HepG2 (cell line): ENCODE results near the gene PNKD. TPM values are rescaled to one million over a fixed set of nuclear protein-coding genes. Genes with fewer than 3 reads are reported as not detected.

Experiments used
- ATAC-seq: fragments of 200-7000 bp; cut with Tn5 transposase; 3 replicates; pipeline ENCODE4 v1.9.1; 2020; ENCODE audit warnings: mild to moderate bottlenecking, moderate library complexity
- BruUV-seq: library from RNA; stranded (reverse); fragments of 400-500 nt; replicated peaks from 2 replicates; lab custom pipeline; 2021; lab: Mats Ljungman, UMichigan
- CTCF ChIA-PET: fragments of 300-600 bp; formaldehyde crosslinking; extraction: SDS; loops from one replicate; lab custom pipeline; 2021; ENCODE audit warnings: low total read pairs, inconsistent platforms, low intra/inter-chr PET ratio; lab: Yijun Ruan, JAX
- POLR2A ChIA-PET: fragments of 350-600 bp; sonication (Branson Sonifier 250); formaldehyde crosslinking; loops from one replicate; lab custom pipeline; 2020; ENCODE audit warnings: antibody characterized with exemption, inconsistent platforms; lab: Yijun Ruan, JAX
- DNase-seq: peaks from one replicate; pipeline ENCODE4 v3.0.0-alpha.2; 2015; ENCODE audit warnings: low spot score
- FAIRE-seq: peaks from 3 replicates; lab custom pipeline; 2011; peaks lifted over from hg19 to GRCh38; lab: Jason Lieb, UNC
- H2AFZ ChIP-seq: one replicate; pipeline ENCODE4 v1.6.1; 2011; ENCODE audit warnings: low read length, inconsistent platforms
- H3K27ac ChIP-seq: fragments of 300-600 bp; 3 replicates; pipeline ENCODE4 v1.8.0; 2011; ENCODE audit warnings: mixed run types, mild to moderate bottlenecking, mixed read lengths, low read length, inconsistent platforms; ENCODE audit not compliant: insufficient read depth; ENCODE audit errors: extremely low read length
- H3K27me3 ChIP-seq, 2 experiments: fragments of 200-600 bp in 1 of 2; 2 replicates in 1 of 2; 3 replicates in 1 of 2; pipeline versions ENCODE4 v1.6.0 to v1.8.0; 2011; ENCODE audit warnings: low read length in 2 of 2, mild to moderate bottlenecking in 2 of 2, moderate library complexity in 2 of 2, inconsistent platforms in 1 of 2; ENCODE audit not compliant: insufficient read depth in 2 of 2, control insufficient read depth in 1 of 2
- H3K36me3 ChIP-seq, 2 experiments: fragments of 200-600 bp in 1 of 2; replicated peaks in 1 of 2; 2 replicates in 1 of 2; 3 replicates in 1 of 2; pipeline versions ENCODE4 v1.5.1 to v1.8.0; 2011; ENCODE audit warnings: low read length in 2 of 2, inconsistent platforms in 1 of 2; ENCODE audit not compliant: insufficient read depth in 2 of 2, control insufficient read depth in 1 of 2
- H3K4me1 ChIP-seq: 2 replicates; pipeline ENCODE4 v1.5.1; 2012; ENCODE audit warnings: low read length, inconsistent platforms; ENCODE audit not compliant: insufficient read depth
- H3K4me2 ChIP-seq: 2 replicates; pipeline ENCODE4 v1.6.0; 2011; ENCODE audit warnings: low read depth, low read length, inconsistent platforms
- H3K4me3 ChIP-seq, 3 experiments: fragments of 200-600 bp in 1 of 3; sonication (generic), shearing (Covaris generic) in 1 of 3; replicated peaks in 1 of 3; 2 replicates each; pipeline ENCODE4 v1.5.1; 2011 to 2016; ENCODE audit warnings: low read length in 3 of 3, inconsistent platforms in 2 of 3, low read depth in 2 of 3, mild to moderate bottlenecking in 2 of 3, control low read depth in 1 of 3, mixed read lengths in 1 of 3; ENCODE audit not compliant: insufficient read depth in 1 of 3
- H3K79me2 ChIP-seq: one replicate; pipeline ENCODE4 v1.6.1; 2011; ENCODE audit warnings: low read length, inconsistent platforms; ENCODE audit not compliant: insufficient read depth
- H3K9ac ChIP-seq: 2 replicates; pipeline ENCODE4 v1.6.0; 2011; ENCODE audit warnings: mild to moderate bottlenecking, low read depth, low read length, inconsistent platforms; ENCODE audit not compliant: insufficient read depth
- H3K9me3 ChIP-seq: 2 replicates; pipeline ENCODE4 v1.5.1; 2012; ENCODE audit warnings: mild to moderate bottlenecking, low read length
- H4K20me1 ChIP-seq: 2 replicates; pipeline ENCODE4 v1.6.0; 2011; ENCODE audit warnings: inconsistent platforms, mild to moderate bottlenecking, low read length, moderate library complexity; ENCODE audit not compliant: insufficient read depth
- DNMT3B ChIP-seq: conservative IDR thresholded peaks from 2 replicates; pipeline ENCODE4 v1.6.1; 2016; ENCODE audit warnings: missing biosample characterization, control low read depth
- FOXA1 ChIP-seq, 2 experiments: fragments of 450-650 bp in 1 of 2; sonication (generic) in 1 of 2; formaldehyde crosslinking in 1 of 2; IDR thresholded peaks; 2 replicates each; pipeline versions ENCODE4 v1.4.0 to v1.6.1; 2016 to 2020; ENCODE audit warnings: missing genetic modification reagents in 1 of 2
- ISL2 ChIP-seq: sonication (generic); formaldehyde crosslinking; IDR thresholded peaks from 2 replicates; pipeline ENCODE4 v1.5.0; 2020; ENCODE audit warnings: missing genetic modification reagents
- KDM3A ChIP-seq: IDR thresholded peaks from 2 replicates; pipeline ENCODE4 v1.6.1; 2018; ENCODE audit warnings: low read depth, missing compliant biosample characterization
- MED13 ChIP-seq: sonication (generic); formaldehyde crosslinking; IDR thresholded peaks from 2 replicates; pipeline ENCODE4 v1.5.0; 2020; ENCODE audit warnings: missing genetic modification reagents
- NR2F6 ChIP-seq, 2 experiments: IDR thresholded peaks; 2 replicates each; pipeline ENCODE4 v1.6.1; 2016; ENCODE audit warnings: antibody characterized with exemption in 1 of 2, mild to moderate bottlenecking in 1 of 2
- RORA ChIP-seq: sonication (generic); formaldehyde crosslinking; IDR thresholded peaks from 2 replicates; pipeline ENCODE4 v1.5.0; 2020; ENCODE audit warnings: mild to moderate bottlenecking, missing genetic modification reagents, moderate library complexity
- STAG1 ChIP-seq: sonication (generic); formaldehyde crosslinking; IDR thresholded peaks from 2 replicates; pipeline ENCODE4 v1.4.0; 2020; ENCODE audit warnings: missing genetic modification reagents
- TAF1 ChIP-seq: sonication (generic); formaldehyde crosslinking; IDR thresholded peaks from 2 replicates; pipeline ENCODE4 v1.4.0; 2020; ENCODE audit warnings: missing genetic modification reagents
- TEAD3 ChIP-seq: optimal IDR thresholded peaks from 2 replicates; pipeline ENCODE3; 2016; ENCODE audit warnings: borderline replicate concordance
- YEATS2 ChIP-seq: sonication (generic); formaldehyde crosslinking; IDR thresholded peaks from 2 replicates; pipeline ENCODE4 v1.4.0; 2020; ENCODE audit warnings: missing genetic modification reagents, borderline replicate concordance
- ZNF251 ChIP-seq: sonication (generic); formaldehyde crosslinking; IDR thresholded peaks from 2 replicates; pipeline ENCODE4 v1.9.0; 2021; ENCODE audit warnings: mild to moderate bottlenecking, missing genetic modification reagents
- ZNF335 ChIP-seq: sonication (generic); formaldehyde crosslinking; IDR thresholded peaks from 2 replicates; pipeline ENCODE4 v1.4.0; 2020; ENCODE audit warnings: missing genetic modification reagents
- ZNF460 ChIP-seq: sonication (generic); formaldehyde crosslinking; IDR thresholded peaks from 2 replicates; pipeline ENCODE4 v1.5.1; 2020; ENCODE audit warnings: missing genetic modification reagents, mild to moderate bottlenecking, borderline replicate concordance
- ZNF558 ChIP-seq: sonication (generic); formaldehyde crosslinking; IDR thresholded peaks from 2 replicates; pipeline ENCODE4 v1.9.0; 2022; ENCODE audit warnings: mild to moderate bottlenecking, missing genetic modification reagents, borderline replicate concordance
- WGBS: methylation state at CpG from one replicate; pipeline ENCODE4 v1.1.6; 2017; ENCODE audit warnings: low lambda C conversion rate; 5-methylcytosine and 5-hydroxymethylcytosine counted together
- in situ Hi-C: cut with HindIII; loops from 2 replicates; pipeline ENCODE4 v1.10.0; 2017; ENCODE audit warnings: low pct_unique_long_range_greater_than_20kb; ENCODE audit not compliant: extremely low pct_ligation_motif_present
- intact Hi-C: fragments of 100-400 bp; cut with micrococcal nuclease; formaldehyde crosslinking; loops from one replicate; pipeline ENCODE4 v1.10.0; 2022; ENCODE audit not compliant: unreplicated experiment
- polyA plus RNA-seq, 8 experiments: library from polyadenylated mRNA; depleted of rRNA in 3 of 8; stranded (reverse) in 7 of 8; unstranded in 1 of 8; fragments of >200 nt; fragmentation: Illumina TruSeq in 4 of 8; extraction: Trizol in 4 of 8; gene quantifications; 2 replicates each; pipeline versions ENCODE4 v1.2.1 to v1.2.3, GENCODE V29; 2011 to 2016; ENCODE audit warnings: low read depth in 4 of 8, missing spikeins in 1 of 8, mixed read lengths in 1 of 8; ENCODE audit not compliant: insufficient read depth in 1 of 8
- total RNA-seq, 5 experiments: library from RNA; depleted of rRNA; stranded (reverse); fragments of >200 nt; fragmentation: Illumina TruSeq; extraction: Trizol; gene quantifications; 2 replicates each; pipeline ENCODE4 v1.2.3, GENCODE V29; 2016; ENCODE audit warnings: low read depth in 1 of 5
- TF ChIP-seq, protein P1 (sequence below): sonication (generic); formaldehyde crosslinking; IDR thresholded peaks from 2 replicates; pipeline ENCODE4 v1.8.0; 2022; ENCODE audit warnings: missing genetic modification reagents, mild to moderate bottlenecking, moderate library complexity, borderline replicate concordance
- TF ChIP-seq, protein P2 (sequence below): sonication (generic); formaldehyde crosslinking; IDR thresholded peaks from 2 replicates; pipeline ENCODE4 v1.9.0; 2022; ENCODE audit warnings: low read depth, missing genetic modification reagents

PNKD gene
- total and polyA plus RNA-seq, 2 of the 13 experiments (the other 11 are each of a cell fraction or from before 2014, with no cell fraction given), result 55.9 to 80.4 TPM

DNA sequence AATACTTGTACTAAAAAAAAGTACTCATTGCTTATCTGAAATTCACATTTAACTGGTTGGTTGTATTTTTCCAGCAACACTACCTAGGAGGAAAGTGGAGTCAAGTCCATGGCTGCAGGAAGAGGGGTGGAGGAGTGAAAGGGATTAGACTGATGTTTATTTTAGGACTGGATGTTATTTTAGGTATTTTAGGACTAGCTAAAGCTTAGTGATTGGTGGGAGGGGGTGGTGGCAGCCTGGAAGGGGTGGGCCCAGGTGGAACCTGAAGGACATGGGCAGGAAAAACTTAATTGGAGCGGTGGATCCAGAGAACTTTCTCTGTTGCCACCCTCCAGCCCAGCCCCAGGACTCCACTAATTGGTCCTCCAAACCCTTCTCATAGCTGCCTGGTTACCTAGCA lies 25.9 kb downstream of the PNKD start:
- H3K4me1 ChIP-seq, result peaks cover 67% of the 10 kb centered on the region
- peaks cover 11% of the 10 kb centered on the region for H3K79me2 ChIP-seq
- no peaks in the 10 kb centered on the region; a peak in 1 of 5 replicates for H3K27me3 ChIP-seq
- no peak overlapping the region for H3K9ac ChIP-seq
- in situ Hi-C loops, result no loop called here
- no TSS peak for BruUV-seq
- H3K4me3 ChIP-seq, result peak overlapping the region in 1 of 3 experiments; percentile 56; a peak in 1 of 6 replicates
- POLR2A ChIA-PET, result interaction anchor here (0.8 to 8.5 kb wide), 6 partner anchors 9 to 105 kb away, joined by 3 to 64 read pairs (median 12); partner anchors contain the start of genes AAMP, CATIP, CTDSP1 and PNKD
- WGBS, result 43% methylated on average over 1 of the region's 1 CpG
- FAIRE-seq (peak; percentile 28), ATAC-seq (no peak), DNase-seq (no peak)
- no peaks in the 10 kb centered on the region for H3K36me3 ChIP-seq
- peak overlapping the region; percentile 61 for H3K4me2 ChIP-seq
- intact Hi-C loops, result loop anchor here (10.0 kb wide), 1 partner anchor 269 kb away; the partner anchor contains the start of genes CNOT9 and USP37
- H4K20me1 ChIP-seq, result no peaks in the 10 kb centered on the region
- no peaks in the 10 kb centered on the region for H3K9me3 ChIP-seq
- H3K27ac ChIP-seq, result no peak overlapping the region
- CTCF ChIA-PET, result interaction anchor here (0.9 to 1.2 kb wide), 4 partner anchors 23 to 100 kb away, joined by 3 to 4 read pairs (median 3); partner anchors contain the start of gene CATIP
- H2AFZ ChIP-seq, result no peak overlapping the region
- no peak for TF ChIP-seq FOXA1 (IDR thresholded peaks at IDR 0.05)
- peak; percentile 65 for TF ChIP-seq FOXA1 (CRISPR knock-in tag; IDR thresholded peaks at IDR 0.05)
- no peak for TF ChIP-seq RORA (CRISPR knock-in tag)
- no peak for TF ChIP-seq ZNF460 (CRISPR knock-in tag)
- peak; percentile 34; the same call in 1 of the 2 replicates for TF ChIP-seq TAF1
- TF ChIP-seq, protein P1, sequence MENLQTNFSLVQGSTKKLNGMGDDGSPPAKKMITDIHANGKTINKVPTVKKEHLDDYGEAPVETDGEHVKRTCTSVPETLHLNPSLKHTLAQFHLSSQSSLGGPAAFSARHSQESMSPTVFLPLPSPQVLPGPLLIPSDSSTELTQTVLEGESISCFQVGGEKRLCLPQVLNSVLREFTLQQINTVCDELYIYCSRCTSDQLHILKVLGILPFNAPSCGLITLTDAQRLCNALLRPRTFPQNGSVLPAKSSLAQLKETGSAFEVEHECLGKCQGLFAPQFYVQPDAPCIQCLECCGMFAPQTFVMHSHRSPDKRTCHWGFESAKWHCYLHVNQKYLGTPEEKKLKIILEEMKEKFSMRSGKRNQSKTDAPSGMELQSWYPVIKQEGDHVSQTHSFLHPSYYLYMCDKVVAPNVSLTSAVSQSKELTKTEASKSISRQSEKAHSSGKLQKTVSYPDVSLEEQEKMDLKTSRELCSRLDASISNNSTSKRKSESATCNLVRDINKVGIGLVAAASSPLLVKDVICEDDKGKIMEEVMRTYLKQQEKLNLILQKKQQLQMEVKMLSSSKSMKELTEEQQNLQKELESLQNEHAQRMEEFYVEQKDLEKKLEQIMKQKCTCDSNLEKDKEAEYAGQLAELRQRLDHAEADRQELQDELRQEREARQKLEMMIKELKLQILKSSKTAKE (CRISPR knock-in tag), result peak; percentile 58; the same call in 1 of the 2 replicates
- no peak for TF ChIP-seq DNMT3B
- TF ChIP-seq ISL2 (CRISPR knock-in tag), result peak; percentile 9; the same call in 1 of the 2 replicates
- no peak for TF ChIP-seq NR2F6 (IDR thresholded peaks at IDR 0.05)
- TF ChIP-seq NR2F6 (CRISPR knock-in tag; IDR thresholded peaks at IDR 0.05), result no peak
- TF ChIP-seq STAG1, result no peak
- TF ChIP-seq ZNF335, result no peak
- TF ChIP-seq YEATS2, result no peak
- no peak for TF ChIP-seq KDM3A (CRISPR knock-in tag)
- TF ChIP-seq TEAD3 (CRISPR knock-in tag), result peak; percentile 43
- no peak for TF ChIP-seq ZNF251
- no peak for TF ChIP-seq MED13 (CRISPR knock-in tag)
- TF ChIP-seq, protein P2, sequence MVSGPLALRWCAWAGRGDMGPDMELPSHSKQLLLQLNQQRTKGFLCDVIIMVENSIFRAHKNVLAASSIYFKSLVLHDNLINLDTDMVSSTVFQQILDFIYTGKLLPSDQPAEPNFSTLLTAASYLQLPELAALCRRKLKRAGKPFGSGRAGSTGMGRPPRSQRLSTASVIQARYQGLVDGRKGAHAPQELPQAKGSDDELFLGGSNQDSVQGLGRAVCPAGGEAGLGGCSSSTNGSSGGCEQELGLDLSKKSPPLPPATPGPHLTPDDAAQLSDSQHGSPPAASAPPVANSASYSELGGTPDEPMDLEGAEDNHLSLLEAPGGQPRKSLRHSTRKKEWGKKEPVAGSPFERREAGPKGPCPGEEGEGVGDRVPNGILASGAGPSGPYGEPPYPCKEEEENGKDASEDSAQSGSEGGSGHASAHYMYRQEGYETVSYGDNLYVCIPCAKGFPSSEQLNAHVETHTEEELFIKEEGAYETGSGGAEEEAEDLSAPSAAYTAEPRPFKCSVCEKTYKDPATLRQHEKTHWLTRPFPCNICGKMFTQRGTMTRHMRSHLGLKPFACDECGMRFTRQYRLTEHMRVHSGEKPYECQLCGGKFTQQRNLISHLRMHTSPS (CRISPR knock-in tag), result no peak
- TF ChIP-seq ZNF558 (CRISPR knock-in tag), result no peak
